ENCODE results near the gene EPB41. TPM values are rescaled to one million over a fixed set of nuclear protein-coding genes. Genes with fewer than 3 reads are reported as not detected.
"Not testable (repeated sequence)": the region's sequence is repeated elsewhere in the genome, so short reads cannot be mapped to it uniquely, and the experiment has no call there.

EPB41 gene
- total RNA-seq, 2 donors from 2014 or later: 60.5 to 83.4 TPM

GRCh38 chr1:29121516-29121935, 207.2 kb downstream of the EPB41 start:
- peaks cover 0 to 9% of the 10 kb centered on the region in 2 donors for H3K36me3 Mint-ChIP-seq
- DNase-seq (ENCODE audit: low spot score in 2 of 2): peak in 1 of 2 donors; percentile 21
- no peaks in the 10 kb centered on the region for H3K9me3 Mint-ChIP-seq
- peak; percentile 12 to 17 for ATAC-seq
- no peak overlapping the region for H3K27ac Mint-ChIP-seq

GRCh38 chr1:29121936-29122681, 207.7 kb downstream of the EPB41 start:
- ATAC-seq (peak in 1 of 2 donors; percentile 3), DNase-seq (ENCODE audit: low spot score in 2 of 2) (no peak)
- Mint-ChIP-seq H3K36me3 (peaks cover 0 to 6% of the 10 kb centered on the region in 2 donors), H3K27ac (no peak overlapping the region), H3K9me3 (no peaks in the 10 kb centered on the region)

GRCh38 chr1:29122682-29123052, 208.3 kb downstream of the EPB41 start:
- no peaks in the 10 kb centered on the region for H3K9me3 Mint-ChIP-seq
- DNase-seq (ENCODE audit: low spot score in 2 of 2) (peak in 1 of 2 donors; percentile 51), ATAC-seq (peak in 1 of 2 donors; percentile 5)
- H3K27ac Mint-ChIP-seq: no peak overlapping the region
- H3K36me3 Mint-ChIP-seq: peaks cover 0 to under 1% of the 10 kb centered on the region in 2 donors

- DNase-seq (ENCODE audit: low spot score in 2 of 2): peak in 1 of 2 donors; percentile 49
These were observed 208.9 kb downstream of the EPB41 start for GRCh38 chr1:29123053-29123886.

GRCh38 chr1:29123887-29124365, 209.6 kb downstream of the EPB41 start, which contains the start of gene TMEM200B:
TSS of gene TMEM200B (minus strand) at chr1:29123903. CDS start at chr1:29121828, 2,075 bp downstream.
- no peaks in the 10 kb centered on the region for H3K36me3 Mint-ChIP-seq
- no peaks in the 10 kb centered on the region for H3K9me3 Mint-ChIP-seq
- peak; percentile 17 to 33 for ATAC-seq
- peak in 1 of 2 donors; percentile 30 for DNase-seq (ENCODE audit: low spot score in 2 of 2)
- peak within 1 kb of the TSS in 1 of 2 donors; percentile 36 for H3K27ac Mint-ChIP-seq

More at GRCh38 chr1:29123053-29123886, 208.9 kb downstream of the EPB41 start:
- Mint-ChIP-seq H3K36me3 (no peaks in the 10 kb centered on the region), H3K27ac (peak overlapping the region in 1 of 2 donors; percentile 36), H3K9me3 (no peaks in the 10 kb centered on the region)
- ATAC-seq: peak in 1 of 2 donors; percentile 12

GRCh38 chr1:29124366-29125236, 210.2 kb downstream of the EPB41 start:
- H3K27ac Mint-ChIP-seq: no peak overlapping the region
- no peaks in the 10 kb centered on the region for H3K9me3 Mint-ChIP-seq
- peak; percentile 53 to 62 for ATAC-seq
- peak in 1 of 2 donors; percentile 73 for DNase-seq (ENCODE audit: low spot score in 2 of 2)
- no peaks in the 10 kb centered on the region for H3K36me3 Mint-ChIP-seq

- no peaks in the 10 kb centered on the region for H3K9me3 Mint-ChIP-seq
- peak overlapping the region in 1 of 2 donors; percentile 32 for H3K27ac Mint-ChIP-seq
- no peaks in the 10 kb centered on the region for H3K36me3 Mint-ChIP-seq
- ATAC-seq (no peak), DNase-seq (ENCODE audit: low spot score in 2 of 2) (no peak)
These were observed 210.9 kb downstream of the EPB41 start for GRCh38 chr1:29125237-29125641.

GRCh38 chr1:29125788-29126187, 211.4 kb downstream of the EPB41 start:
- Mint-ChIP-seq H3K9me3 (no peaks in the 10 kb centered on the region), H3K36me3 (no peaks in the 10 kb centered on the region), H3K27ac (no peak overlapping the region)
- no peak for ATAC-seq
- DNase-seq (ENCODE audit: low spot score in 2 of 2): no peak

GRCh38 chr1:29126198-29126597, 211.8 kb downstream of the EPB41 start:
- H3K27ac Mint-ChIP-seq: no peak overlapping the region
- no peaks in the 10 kb centered on the region for H3K9me3 Mint-ChIP-seq
- no peaks in the 10 kb centered on the region for H3K36me3 Mint-ChIP-seq
- ATAC-seq (no peak), DNase-seq (ENCODE audit: low spot score in 2 of 2) (no peak)

- no peaks in the 10 kb centered on the region for H3K9me3 Mint-ChIP-seq
- H3K36me3 Mint-ChIP-seq: no peaks in the 10 kb centered on the region
- no peak overlapping the region for H3K27ac Mint-ChIP-seq
- no peak for DNase-seq (ENCODE audit: low spot score in 2 of 2)
- no peak for ATAC-seq
These were observed 214.4 kb downstream of the EPB41 start for GRCh38 chr1:29128739-29129138.

GRCh38 chr1:29129916-29130315, 215.5 kb downstream of the EPB41 start:
- peak overlapping the region in 1 of 2 donors; percentile 50 for H3K27ac Mint-ChIP-seq
- H3K36me3 Mint-ChIP-seq: no peaks in the 10 kb centered on the region
- no peak for ATAC-seq
- H3K9me3 Mint-ChIP-seq: no peaks in the 10 kb centered on the region
- no peak for DNase-seq (ENCODE audit: low spot score in 2 of 2)

GRCh38 chr1:29131056-29131455, 216.7 kb downstream of the EPB41 start:
- not testable (repeated sequence) for ATAC-seq; H3K9me3 Mint-ChIP-seq; H3K36me3 Mint-ChIP-seq; H3K27ac Mint-ChIP-seq; DNase-seq (ENCODE audit: low spot score in 2 of 2)

GRCh38 chr1:29133861-29134694, 219.7 kb downstream of the EPB41 start:
- no peak overlapping the region for H3K27ac Mint-ChIP-seq
- DNase-seq (ENCODE audit: low spot score in 2 of 2) (no peak), ATAC-seq (no peak)
- H3K36me3 Mint-ChIP-seq: no peaks in the 10 kb centered on the region
- H3K9me3 Mint-ChIP-seq: no peaks in the 10 kb centered on the region

GRCh38 chr1:29134695-29135028, 220.3 kb downstream of the EPB41 start:
- Mint-ChIP-seq H3K9me3 (no peaks in the 10 kb centered on the region), H3K36me3 (no peaks in the 10 kb centered on the region), H3K27ac (no peak overlapping the region)
- DNase-seq (ENCODE audit: low spot score in 2 of 2) (no peak), ATAC-seq (no peak)

- ATAC-seq (no peak), DNase-seq (ENCODE audit: low spot score in 2 of 2) (no peak)
- H3K36me3 Mint-ChIP-seq: no peaks in the 10 kb centered on the region
- no peak overlapping the region for H3K27ac Mint-ChIP-seq
- no peaks in the 10 kb centered on the region for H3K9me3 Mint-ChIP-seq
These were observed 222.1 kb downstream of the EPB41 start for GRCh38 chr1:29136391-29136915.
